HEK293 (cell line): Measurements from ENCODE around the gene SYNE2.
A peak's percentile ranks its signal among the peaks of the same experiment; 100 is the strongest.

Experiments used
- CTCF ChIA-PET: fragments of 350-600 bp; formaldehyde crosslinking; extraction: SDS; loops from one replicate; lab custom pipeline; 2021; ENCODE audit warnings: antibody characterized with exemption; lab: Yijun Ruan, JAX
- POLR2A ChIA-PET: fragments of 300-600 bp; formaldehyde crosslinking; extraction: SDS; loops from one replicate; lab custom pipeline; 2020; ENCODE audit warnings: antibody characterized with exemption, inconsistent platforms; lab: Yijun Ruan, JAX
- H3K27ac ChIP-seq: fragments of 200-500 bp; sonication (Bioruptor generic); 2 replicates; pipeline ENCODE4 v1.5.1; 2014; ENCODE audit warnings: low read depth, low read length, control low read depth, inconsistent platforms; ENCODE audit errors: extremely low read depth
- H3K36me3 ChIP-seq, 2 experiments: fragments of 200-500 bp in 1 of 2; sonication (Bioruptor generic) in 1 of 2; 1 replicate in 1 of 2; 2 replicates in 1 of 2; pipeline ENCODE4 v1.5.1; 2014 to 2017; ENCODE audit warnings: inconsistent platforms in 2 of 2, low read length in 2 of 2; ENCODE audit not compliant: control insufficient read depth in 2 of 2, insufficient read depth in 1 of 2
- H3K4me1 ChIP-seq: fragments of 200-500 bp; sonication (Bioruptor generic); 2 replicates; pipeline ENCODE4 v1.5.1; 2014; ENCODE audit warnings: mild to moderate bottlenecking, low read length, inconsistent platforms; ENCODE audit not compliant: control insufficient read depth, insufficient read depth
- H3K4me3 ChIP-seq: 2 replicates; pipeline ENCODE4 v1.5.1; 2011; ENCODE audit warnings: low read depth, mild to moderate bottlenecking, control low read depth, low read length, moderate library complexity
- H3K9me3 ChIP-seq: fragments of 200-500 bp; sonication (Bioruptor generic); 2 replicates; pipeline ENCODE4 v1.5.1; 2014; ENCODE audit warnings: low read depth, low read length, inconsistent platforms; ENCODE audit not compliant: control insufficient read depth, insufficient read depth
- BCL11A ChIP-seq: fragments of 450-650 bp; formaldehyde crosslinking; IDR thresholded peaks from 2 replicates; pipeline ENCODE4 v1.5.1; 2016; ENCODE audit warnings: low read depth, missing biosample characterization, missing genetic modification characterization
- KLF1 ChIP-seq: fragments of 450-650 bp; formaldehyde crosslinking; IDR thresholded peaks from 2 replicates; pipeline ENCODE4 v1.5.1; 2016; ENCODE audit warnings: missing biosample characterization, missing genetic modification characterization
- KLF17 ChIP-seq: fragments of 450-650 bp; formaldehyde crosslinking; IDR thresholded peaks from 2 replicates; pipeline ENCODE4 v1.5.1; 2016; ENCODE audit warnings: missing biosample characterization, missing genetic modification characterization
- PRDM4 ChIP-seq: fragments of 450-650 bp; formaldehyde crosslinking; IDR thresholded peaks from 2 replicates; pipeline ENCODE4 v1.5.1; 2017; ENCODE audit warnings: missing biosample characterization, missing genetic modification characterization
- REPIN1 ChIP-seq: fragments of 450-650 bp; formaldehyde crosslinking; IDR thresholded peaks from 2 replicates; pipeline ENCODE4 v1.5.1; 2017; ENCODE audit warnings: missing biosample characterization, missing genetic modification characterization, low read depth
- SETDB1 ChIP-seq: IDR thresholded peaks from one replicate; pipeline ENCODE4 v1.6.1; 2017; ENCODE audit warnings: mild to moderate bottlenecking, low read length, moderate library complexity, mixed read lengths; ENCODE audit not compliant: insufficient read length
- YY1 ChIP-seq: fragments of 450-650 bp; formaldehyde crosslinking; IDR thresholded peaks from 2 replicates; pipeline ENCODE4 v1.5.1; 2018; ENCODE audit warnings: missing biosample characterization, missing genetic modification characterization
- YY2 ChIP-seq: fragments of 450-650 bp; formaldehyde crosslinking; IDR thresholded peaks from 2 replicates; pipeline ENCODE4 v1.5.1; 2016; ENCODE audit warnings: missing biosample characterization, missing genetic modification characterization
- ZBTB8A ChIP-seq: fragments of 450-650 bp; formaldehyde crosslinking; IDR thresholded peaks from 2 replicates; pipeline ENCODE4 v1.5.1; 2016; ENCODE audit warnings: missing biosample characterization, missing genetic modification characterization
- ZNF140 ChIP-seq: fragments of 450-650 bp; formaldehyde crosslinking; IDR thresholded peaks from 2 replicates; pipeline ENCODE4 v1.5.1; 2016; ENCODE audit warnings: missing biosample characterization, missing genetic modification characterization
- ZNF248 ChIP-seq: fragments of 450-650 bp; formaldehyde crosslinking; IDR thresholded peaks from 2 replicates; pipeline ENCODE4 v1.5.1; 2017; ENCODE audit warnings: missing biosample characterization, missing genetic modification characterization
- ZNF354C ChIP-seq: fragments of 450-650 bp; formaldehyde crosslinking; IDR thresholded peaks from 2 replicates; pipeline ENCODE4 v1.5.1; 2016; ENCODE audit warnings: missing biosample characterization, missing genetic modification characterization, low read depth, borderline replicate concordance
- ZNF362 ChIP-seq: fragments of 450-650 bp; formaldehyde crosslinking; IDR thresholded peaks from 2 replicates; pipeline ENCODE4 v1.5.1; 2016; ENCODE audit warnings: missing biosample characterization, missing genetic modification characterization
- ZNF513 ChIP-seq: fragments of 450-650 bp; IDR thresholded peaks from 2 replicates; pipeline ENCODE4 v1.5.1; 2018; ENCODE audit warnings: missing biosample characterization, missing genetic modification characterization
- ZNF514 ChIP-seq: fragments of 450-650 bp; formaldehyde crosslinking; IDR thresholded peaks from 2 replicates; pipeline ENCODE4 v1.5.1; 2016; ENCODE audit warnings: missing biosample characterization, missing genetic modification characterization
- ZNF623 ChIP-seq: fragments of 450-650 bp; formaldehyde crosslinking; IDR thresholded peaks from 2 replicates; pipeline ENCODE4 v1.5.1; 2016; ENCODE audit warnings: missing biosample characterization, missing genetic modification characterization
- ZNF645 ChIP-seq: fragments of 450-650 bp; formaldehyde crosslinking; IDR thresholded peaks from 2 replicates; pipeline ENCODE4; 2016; ENCODE audit warnings: missing biosample characterization, missing genetic modification characterization
- ZNF660 ChIP-seq: fragments of 450-650 bp; IDR thresholded peaks from 2 replicates; pipeline ENCODE4 v1.5.1; 2018; ENCODE audit warnings: missing biosample characterization, mild to moderate bottlenecking, missing genetic modification characterization
- ZNF701 ChIP-seq: fragments of 450-650 bp; formaldehyde crosslinking; IDR thresholded peaks from 2 replicates; pipeline ENCODE4 v1.5.1; 2016; ENCODE audit warnings: missing biosample characterization, missing genetic modification characterization
- ZNF704 ChIP-seq: fragments of 450-650 bp; formaldehyde crosslinking; IDR thresholded peaks from 2 replicates; pipeline ENCODE4 v1.5.1; 2016; ENCODE audit warnings: missing biosample characterization, missing genetic modification characterization
- ZNF777 ChIP-seq: fragments of 450-650 bp; formaldehyde crosslinking; IDR thresholded peaks from 2 replicates; pipeline ENCODE4 v1.5.1; 2017; ENCODE audit warnings: missing biosample characterization, missing genetic modification characterization, borderline replicate concordance
- ZSCAN23 ChIP-seq: fragments of 450-650 bp; formaldehyde crosslinking; IDR thresholded peaks from 2 replicates; pipeline ENCODE4 v1.5.1; 2016; ENCODE audit warnings: missing biosample characterization, missing genetic modification characterization

Gene SYNE2

GRCh38 chr14:63918411-63918810 lies 65.6 kb downstream of the SYNE2 start:
- TF ChIP-seq ZNF623 (tag by site-specific recombination) = no peak
- no peak for TF ChIP-seq ZNF354C (tag by site-specific recombination)
- no peak for TF ChIP-seq BCL11A
- TF ChIP-seq ZNF140 (tag by site-specific recombination) = no peak
- TF ChIP-seq PRDM4 (tag by site-specific recombination) = no peak
- no peak for TF ChIP-seq ZSCAN23 (tag by site-specific recombination)
- no peak for TF ChIP-seq ZNF777
- TF ChIP-seq ZNF701 (tag by site-specific recombination) = no peak
- no peak for TF ChIP-seq KLF17 (tag by site-specific recombination)
- TF ChIP-seq SETDB1 = no peak
- Histone ChIP-seq H3K36me3 (peaks cover 0 to 3% of the 10 kb centered on the region in 2 experiments; a peak in 2 of 3 replicates), H3K4me3 (no peak overlapping the region), H3K4me1 (peaks cover 7% of the 10 kb centered on the region), H3K27ac (no peak overlapping the region), H3K9me3 (no peaks in the 10 kb centered on the region)
- CTCF ChIA-PET = interaction anchor here (0.6 to 1.2 kb wide), 2 partner anchors 9 to 92 kb away, joined by 3 to 4 read pairs; no protein-coding TSS in a partner anchor
- POLR2A ChIA-PET = no interaction called here

GRCh38 chr14:63922696-63923421 lies 70.1 kb downstream of the SYNE2 start:
- peaks cover 5% of the 10 kb centered on the region for H3K4me1 ChIP-seq
- TF ChIP-seq YY1 (tag by site-specific recombination) = no peak
- TF ChIP-seq KLF1 = peak; percentile 54; the same call in 1 of the 2 replicates
- no peak overlapping the region for H3K27ac ChIP-seq
- no peaks in the 10 kb centered on the region; the same call in 1 of the 2 replicates for H3K9me3 ChIP-seq
- peaks cover 0 to 3% of the 10 kb centered on the region in 2 experiments; a peak in 1 of 3 replicates for H3K36me3 ChIP-seq
- POLR2A ChIA-PET = no interaction called here
- CTCF ChIA-PET = interaction anchor here (0.6 to 0.7 kb wide), 2 partner anchors 12 to 14 kb away, joined by 4 to 7 read pairs; no protein-coding TSS in a partner anchor
- no peak overlapping the region for H3K4me3 ChIP-seq

- H3K4me1 ChIP-seq = peaks cover 5% of the 10 kb centered on the region; the same call in 1 of the 2 replicates
- POLR2A ChIA-PET = no interaction called here
- H3K36me3 ChIP-seq = peaks cover 0 to 3% of the 10 kb centered on the region in 2 experiments; a peak in 1 of 3 replicates
- H3K9me3 ChIP-seq = no peaks in the 10 kb centered on the region; the same call in 1 of the 2 replicates
- H3K4me3 ChIP-seq = no peak overlapping the region
- CTCF ChIA-PET = interaction anchor here (0.6 kb wide), 1 partner anchor 12 kb away, joined by 7 read pairs; no protein-coding TSS in a partner anchor
- no peak overlapping the region for H3K27ac ChIP-seq
- TF ChIP-seq ZBTB8A (tag by site-specific recombination) (no peak), ZNF704 (tag by site-specific recombination) (no peak), ZNF354C (tag by site-specific recombination) (no peak), ZNF514 (tag by site-specific recombination) (no peak), YY2 (tag by site-specific recombination) (no peak), ZNF701 (tag by site-specific recombination) (no peak), ZNF248 (no peak), ZNF513 (tag by site-specific recombination) (no peak), REPIN1 (tag by site-specific recombination) (no peak), ZNF645 (tag by site-specific recombination) (no peak), SETDB1 (no peak), ZNF362 (tag by site-specific recombination) (no peak), ZNF660 (no peak)
Observed at GRCh38 chr14:63923422-63923752, 70.6 kb downstream of the SYNE2 start.
